Trophoblast cell (in vitro differentiated cells and primary cell): ENCODE measurements around the gene CTU2.

ENCODE experiments used
- DNase-seq, 2 donors: peaks; one replicate each; pipeline ENCODE4 v3.0.0-alpha.2; 2016
- H2AFZ ChIP-seq: 2 replicates; pipeline ENCODE4 v1.6.1; 2013; ENCODE audit warnings: low read length, moderate library complexity, mild to moderate bottlenecking; ENCODE audit not compliant: insufficient read depth, poor library complexity
- H2AK5ac ChIP-seq: 2 replicates; pipeline ENCODE4 v1.6.1; 2013; ENCODE audit warnings: mild to moderate bottlenecking, low read length
- H2BK120ac ChIP-seq: 2 replicates; pipeline ENCODE4 v1.6.1; 2013; ENCODE audit warnings: low read length, mild to moderate bottlenecking, moderate library complexity; ENCODE audit not compliant: insufficient read depth, poor library complexity
- H2BK12ac ChIP-seq: 2 replicates; pipeline ENCODE4 v1.6.1; 2013; ENCODE audit warnings: mild to moderate bottlenecking, low read length, moderate library complexity
- H2BK5ac ChIP-seq: 2 replicates; pipeline ENCODE4 v1.6.1; 2013; ENCODE audit warnings: low read length, low read depth, moderate library complexity, mild to moderate bottlenecking; ENCODE audit not compliant: poor library complexity
- H3K14ac ChIP-seq: 2 replicates; pipeline ENCODE4 v1.6.1; 2013; ENCODE audit warnings: mild to moderate bottlenecking, low read length
- H3K18ac ChIP-seq: 2 replicates; pipeline ENCODE4 v1.6.1; 2013; ENCODE audit warnings: mild to moderate bottlenecking, low read length
- H3K23ac ChIP-seq: 2 replicates; pipeline ENCODE4 v1.6.1; 2013; ENCODE audit warnings: low read length
- H3K27ac ChIP-seq: 2 replicates; pipeline ENCODE4 v1.5.1; 2013; ENCODE audit warnings: low read depth, mild to moderate bottlenecking, inconsistent platforms, low read length, moderate library complexity
- H3K27me3 ChIP-seq: 2 replicates; pipeline ENCODE4 v1.6.1; 2013; ENCODE audit warnings: inconsistent platforms, mild to moderate bottlenecking, low read length, moderate library complexity; ENCODE audit not compliant: insufficient read depth
- H3K36me3 ChIP-seq, 2 experiments: 1 replicate in 1 of 2; 2 replicates in 1 of 2; pipeline ENCODE4 v1.6.1; 2013; ENCODE audit warnings: low read length in 2 of 2, mild to moderate bottlenecking in 2 of 2, moderate library complexity in 1 of 2; ENCODE audit not compliant: insufficient read depth in 2 of 2, control insufficient read depth in 1 of 2
- H3K4ac ChIP-seq: 2 replicates; pipeline ENCODE4 v1.6.1; 2013; ENCODE audit warnings: low read depth, mild to moderate bottlenecking, low read length, moderate library complexity
- H3K4me1 ChIP-seq, 2 experiments: 1 replicate in 1 of 2; 2 replicates in 1 of 2; pipeline ENCODE4 v1.6.1; 2013; ENCODE audit warnings: low read length in 2 of 2, mild to moderate bottlenecking in 2 of 2, moderate library complexity in 1 of 2; ENCODE audit not compliant: insufficient read depth in 2 of 2, control insufficient read depth in 1 of 2
- H3K4me2 ChIP-seq: 2 replicates; pipeline ENCODE4 v1.6.1; 2013; ENCODE audit warnings: inconsistent platforms, mild to moderate bottlenecking, low read length, moderate library complexity
- H3K4me3 ChIP-seq: 2 replicates; pipeline ENCODE4 v1.5.1; 2013; ENCODE audit warnings: mild to moderate bottlenecking, low read depth, low read length, inconsistent platforms
- H3K79me1 ChIP-seq: one replicate; pipeline ENCODE4 v1.6.1; 2013; ENCODE audit warnings: low read length
- H3K79me2 ChIP-seq: 2 replicates; pipeline ENCODE4 v1.6.1; 2013; ENCODE audit warnings: low read length, mild to moderate bottlenecking; ENCODE audit not compliant: control insufficient read depth, insufficient read depth, poor library complexity
- H3K9ac ChIP-seq: 2 replicates; pipeline ENCODE4 v1.6.1; 2013; ENCODE audit warnings: mild to moderate bottlenecking, low read length
- H3K9me3 ChIP-seq: 2 replicates; pipeline ENCODE4 v1.6.1; 2013; ENCODE audit warnings: low read depth, mild to moderate bottlenecking, control low read depth, inconsistent platforms, low read length; ENCODE audit not compliant: insufficient read depth
- H4K12ac ChIP-seq: 2 replicates; pipeline ENCODE4 v1.6.1; 2013; ENCODE audit warnings: low read depth, mild to moderate bottlenecking, low read length, moderate library complexity
- H4K8ac ChIP-seq: 2 replicates; pipeline ENCODE4 v1.6.1; 2013; ENCODE audit warnings: low read depth, mild to moderate bottlenecking, low read length, moderate library complexity
- H4K91ac ChIP-seq: one replicate; pipeline ENCODE4 v1.6.1; 2013; ENCODE audit warnings: low read depth, mild to moderate bottlenecking, low read length, moderate library complexity
- WGBS: extraction: QIAGEN DNeasy Blood & Tissue Kit; methylation state at CpG from one replicate; pipeline ENCODE4 v1.1.7; 2013; ENCODE audit warnings: missing lambda C conversion rate; ENCODE audit not compliant: insufficient read length, insufficient coverage; ENCODE audit errors: extremely low coverage; 5-methylcytosine and 5-hydroxymethylcytosine counted together

The CTU2 gene

DNA sequence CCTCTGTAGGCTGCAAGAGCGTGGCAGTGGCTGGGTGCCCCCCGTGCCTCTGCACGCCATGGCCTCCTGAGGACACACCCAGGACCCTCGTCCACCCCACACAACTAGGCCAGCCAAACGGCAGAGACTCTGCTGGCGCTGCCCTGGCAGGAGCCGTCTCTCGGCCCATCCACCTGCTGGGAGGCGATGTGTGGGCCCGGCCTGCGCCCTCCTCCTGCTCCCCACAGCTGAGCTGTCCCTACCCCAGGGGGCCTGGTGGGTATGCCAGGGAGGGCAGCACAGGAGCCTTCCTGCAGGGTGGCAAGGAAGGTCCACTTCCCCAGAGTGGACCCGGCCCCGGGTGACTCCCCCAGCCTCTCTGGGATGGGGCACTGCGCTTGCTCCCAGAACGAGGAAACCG lies 7.1 kb upstream of the CTU2 start:
- H3K27me3 ChIP-seq = no peaks in the 10 kb centered on the region
- no peak for DNase-seq
- H4K8ac ChIP-seq = no peak overlapping the region
- H2BK120ac ChIP-seq = no peak overlapping the region
- H3K4ac ChIP-seq = no peak overlapping the region
- no peak overlapping the region for H4K12ac ChIP-seq
- no peaks in the 10 kb centered on the region for H3K79me1 ChIP-seq
- no peak overlapping the region for H3K27ac ChIP-seq
- no peak overlapping the region for H3K4me3 ChIP-seq
- no peaks in the 10 kb centered on the region for H3K79me2 ChIP-seq
- no peak overlapping the region for H3K14ac ChIP-seq
- H3K36me3 ChIP-seq = peaks cover 27 to 29% of the 10 kb centered on the region in 2 experiments
- no peak overlapping the region for H2BK5ac ChIP-seq
- H3K9ac ChIP-seq = no peak overlapping the region
- no peak overlapping the region for H2BK12ac ChIP-seq
- no peak overlapping the region for H3K18ac ChIP-seq
- H2AFZ ChIP-seq = no peak overlapping the region
- no peak overlapping the region for H4K91ac ChIP-seq
- H3K23ac ChIP-seq = no peak overlapping the region
- no peak overlapping the region for H3K4me2 ChIP-seq
- no peak overlapping the region for H2AK5ac ChIP-seq
- no peaks in the 10 kb centered on the region for H3K4me1 ChIP-seq
- WGBS = no CpG with 5 or more reads among the region's 16 CpGs
- H3K9me3 ChIP-seq = peaks cover 2% of the 10 kb centered on the region

DNA sequence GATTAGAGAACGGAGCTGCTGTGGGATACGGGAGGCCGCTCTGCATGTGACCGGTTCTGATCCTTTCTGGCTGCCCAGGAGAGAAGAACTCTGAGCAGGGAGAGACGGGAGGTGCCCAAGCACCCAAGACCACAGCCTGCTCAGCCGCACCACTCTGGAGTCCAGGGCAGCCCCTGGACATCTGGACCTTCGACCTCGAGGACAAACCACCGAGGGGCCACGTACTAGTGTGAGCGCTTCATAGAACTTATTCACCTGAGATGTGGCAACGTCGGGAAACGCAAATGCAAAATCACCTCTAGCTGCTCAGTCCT lies 6.0 kb upstream of the CTU2 start:
- H4K91ac ChIP-seq = no peak overlapping the region
- H4K8ac ChIP-seq = no peak overlapping the region
- H3K79me1 ChIP-seq = no peaks in the 10 kb centered on the region
- H2AFZ ChIP-seq = no peak overlapping the region
- no peak overlapping the region for H3K4me2 ChIP-seq
- no peak overlapping the region for H3K18ac ChIP-seq
- peaks cover 0 to 4% of the 10 kb centered on the region in 2 experiments for H3K4me1 ChIP-seq
- no peaks in the 10 kb centered on the region for H3K79me2 ChIP-seq
- H3K4ac ChIP-seq = no peak overlapping the region
- H2BK12ac ChIP-seq = no peak overlapping the region
- H3K14ac ChIP-seq = no peak overlapping the region
- no peak overlapping the region for H2BK120ac ChIP-seq
- WGBS = no CpG with 5 or more reads among the region's 14 CpGs
- peaks cover 27 to 29% of the 10 kb centered on the region in 2 experiments for H3K36me3 ChIP-seq
- H2BK5ac ChIP-seq = no peak overlapping the region
- H3K9ac ChIP-seq = no peak overlapping the region
- peaks cover 2% of the 10 kb centered on the region for H3K9me3 ChIP-seq
- H3K4me3 ChIP-seq = no peak overlapping the region
- H3K23ac ChIP-seq = no peak overlapping the region
- H3K27ac ChIP-seq = no peak overlapping the region
- no peak overlapping the region for H4K12ac ChIP-seq
- H2AK5ac ChIP-seq = no peak overlapping the region
- H3K27me3 ChIP-seq = no peaks in the 10 kb centered on the region
- no peak for DNase-seq

DNA sequence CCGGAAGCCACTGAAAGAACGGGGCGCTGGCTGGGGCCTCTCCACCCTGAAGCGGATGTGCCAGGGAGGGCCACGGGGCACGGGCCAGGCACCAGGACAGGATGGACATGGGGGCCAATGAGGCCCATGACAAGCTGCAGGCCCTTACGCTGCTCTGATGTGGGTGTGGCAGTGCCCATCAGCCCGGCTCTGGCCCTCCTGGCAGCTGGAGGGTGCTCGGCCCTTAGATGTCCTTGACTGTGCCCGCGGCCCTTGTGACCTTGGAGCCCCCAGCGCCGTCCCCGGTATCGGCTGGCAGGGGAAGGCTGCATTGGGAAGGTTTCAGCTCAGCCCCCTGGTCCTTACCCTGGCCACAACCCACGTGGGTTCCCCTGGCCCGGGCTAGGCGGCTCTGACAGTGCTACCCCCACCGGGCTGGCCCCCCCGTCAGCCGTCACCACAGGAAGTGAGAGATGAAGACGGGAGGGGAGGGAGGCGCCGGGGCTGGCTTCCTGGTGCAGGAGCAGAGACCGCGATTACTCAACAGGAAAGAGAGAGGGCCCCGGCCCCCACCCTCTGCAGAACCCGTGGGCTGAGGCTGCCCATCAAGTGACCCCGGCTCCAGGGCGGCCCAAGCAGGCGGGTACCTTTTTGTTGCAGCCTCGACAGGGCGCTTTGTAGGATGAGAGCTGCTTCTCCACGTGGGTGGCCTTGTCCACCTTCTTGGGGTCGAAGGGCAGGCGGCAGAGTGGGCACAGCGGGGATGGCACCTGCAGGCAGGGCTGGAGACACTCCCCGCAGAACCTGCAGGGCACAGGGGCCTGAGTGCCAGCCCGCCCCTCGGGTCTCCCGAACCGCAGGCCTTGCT lies 5.4 kb upstream of the CTU2 start:
- Histone ChIP-seq H3K23ac (no peak overlapping the region), H3K9ac (no peak overlapping the region), H4K91ac (no peak overlapping the region), H3K18ac (no peak overlapping the region), H3K14ac (no peak overlapping the region), H3K27me3 (no peaks in the 10 kb centered on the region), H3K4me2 (no peak overlapping the region), H3K79me2 (no peaks in the 10 kb centered on the region), H3K4ac (no peak overlapping the region), H2BK5ac (no peak overlapping the region), H2BK12ac (no peak overlapping the region), H2AK5ac (no peak overlapping the region), H3K79me1 (no peaks in the 10 kb centered on the region), H2BK120ac (no peak overlapping the region), H3K4me3 (no peak overlapping the region), H3K4me1 (peaks cover 0 to 8% of the 10 kb centered on the region in 2 experiments), H2AFZ (no peak overlapping the region), H4K12ac (no peak overlapping the region), H3K9me3 (peaks cover 2% of the 10 kb centered on the region), H3K36me3 (peaks cover 27 to 29% of the 10 kb centered on the region in 2 experiments), H3K27ac (no peak overlapping the region), H4K8ac (no peak overlapping the region)
- no CpG with 5 or more reads among the region's 42 CpGs for WGBS
- DNase-seq = peak; percentile 31 to 37

DNA sequence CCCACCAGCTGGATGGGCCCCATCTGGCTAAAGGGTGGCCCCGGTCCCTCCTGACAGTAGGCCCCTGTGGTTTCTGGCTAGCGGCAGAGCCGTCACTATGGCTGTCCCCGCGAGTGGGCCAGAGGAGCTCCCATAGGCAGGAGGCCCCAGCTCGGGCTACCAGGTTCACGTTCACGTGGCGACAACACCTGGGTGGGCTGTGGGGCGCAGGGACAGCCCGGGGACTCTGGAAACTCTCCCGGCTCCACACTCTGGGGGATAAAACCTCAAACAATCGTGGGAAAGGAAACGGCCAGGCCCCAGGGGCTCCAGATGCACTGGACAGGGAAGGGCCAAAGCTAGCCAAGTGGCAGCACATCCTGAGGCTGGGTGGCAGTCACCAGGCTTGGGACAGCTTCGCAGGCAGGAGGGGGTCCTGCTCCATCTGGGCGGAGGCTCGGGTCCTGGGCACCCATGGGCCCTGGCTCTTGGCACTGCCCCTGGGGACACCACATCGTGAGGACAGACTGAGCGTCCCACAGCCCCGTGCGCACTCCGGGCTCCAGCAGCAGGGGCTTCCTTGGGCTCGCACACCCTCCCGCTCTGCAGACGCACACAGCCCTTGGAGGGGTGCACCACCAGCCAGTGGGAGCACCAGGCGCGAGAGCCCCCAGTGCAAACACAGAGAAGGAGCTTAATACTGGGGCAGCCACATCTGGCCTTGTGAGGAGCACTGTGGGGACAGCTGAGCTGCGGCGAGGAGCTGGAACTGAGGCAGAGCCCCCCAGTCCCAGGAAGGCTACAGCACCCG lies 4.5 kb upstream of the CTU2 start:
- no peak overlapping the region for H2BK12ac ChIP-seq
- no peak overlapping the region for H3K23ac ChIP-seq
- H3K79me2 ChIP-seq = no peaks in the 10 kb centered on the region
- no peak overlapping the region for H2BK120ac ChIP-seq
- no peak overlapping the region for H3K27ac ChIP-seq
- H2AFZ ChIP-seq = no peak overlapping the region
- H3K9ac ChIP-seq = no peak overlapping the region
- no peak overlapping the region for H3K14ac ChIP-seq
- no peak overlapping the region for H3K18ac ChIP-seq
- H3K9me3 ChIP-seq = peaks cover 2% of the 10 kb centered on the region
- no peak overlapping the region for H2BK5ac ChIP-seq
- H4K12ac ChIP-seq = no peak overlapping the region
- no peak overlapping the region for H2AK5ac ChIP-seq
- H3K27me3 ChIP-seq = no peaks in the 10 kb centered on the region
- no peak overlapping the region for H3K4me2 ChIP-seq
- no peak overlapping the region for H3K4ac ChIP-seq
- H3K36me3 ChIP-seq = peaks cover 27 to 29% of the 10 kb centered on the region in 2 experiments
- DNase-seq = no peak
- H4K8ac ChIP-seq = no peak overlapping the region
- H3K4me3 ChIP-seq = no peak overlapping the region
- WGBS = no CpG with 5 or more reads among the region's 30 CpGs
- no peak overlapping the region for H4K91ac ChIP-seq
- peaks cover 0 to 9% of the 10 kb centered on the region in 2 experiments for H3K4me1 ChIP-seq
- peaks cover 2% of the 10 kb centered on the region for H3K79me1 ChIP-seq
